ENCODE measurements around the gene RIPOR1.

Gene RIPOR1

GRCh38 chr16:67518676-67519075 lies 10.0 kb upstream of the RIPOR1 start:
- no peak for TF ChIP-seq CTCF (IDR thresholded peaks at IDR 0.05; ENCODE audit: extremely low read depth, missing control alignments)
- no peak for DNase-seq (ENCODE audit: low spot score)

DNA sequence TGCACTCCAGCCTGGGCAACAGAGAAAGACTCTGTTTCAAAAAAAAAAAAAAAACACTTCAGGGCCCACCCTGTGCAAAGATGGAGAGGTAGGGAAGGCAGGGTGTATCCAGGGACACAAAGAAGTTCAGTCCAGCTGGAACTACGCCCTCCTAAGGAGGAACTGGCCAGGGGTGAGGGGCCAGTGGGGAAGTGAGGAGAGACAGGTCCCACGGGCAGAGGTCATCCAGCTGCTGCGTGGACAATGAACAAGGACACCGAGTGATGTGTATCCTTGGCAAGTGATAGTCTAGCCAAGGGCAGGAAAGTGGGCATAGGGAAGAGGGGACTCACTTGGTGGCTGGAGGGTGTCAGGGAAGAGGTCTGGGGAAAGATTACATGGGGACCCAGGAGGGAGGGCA lies 9.4 kb upstream of the RIPOR1 start:
- TF ChIP-seq CTCF (IDR thresholded peaks at IDR 0.05; ENCODE audit: extremely low read depth, missing control alignments) = no peak
- DNase-seq (ENCODE audit: low spot score) = no peak

DNA sequence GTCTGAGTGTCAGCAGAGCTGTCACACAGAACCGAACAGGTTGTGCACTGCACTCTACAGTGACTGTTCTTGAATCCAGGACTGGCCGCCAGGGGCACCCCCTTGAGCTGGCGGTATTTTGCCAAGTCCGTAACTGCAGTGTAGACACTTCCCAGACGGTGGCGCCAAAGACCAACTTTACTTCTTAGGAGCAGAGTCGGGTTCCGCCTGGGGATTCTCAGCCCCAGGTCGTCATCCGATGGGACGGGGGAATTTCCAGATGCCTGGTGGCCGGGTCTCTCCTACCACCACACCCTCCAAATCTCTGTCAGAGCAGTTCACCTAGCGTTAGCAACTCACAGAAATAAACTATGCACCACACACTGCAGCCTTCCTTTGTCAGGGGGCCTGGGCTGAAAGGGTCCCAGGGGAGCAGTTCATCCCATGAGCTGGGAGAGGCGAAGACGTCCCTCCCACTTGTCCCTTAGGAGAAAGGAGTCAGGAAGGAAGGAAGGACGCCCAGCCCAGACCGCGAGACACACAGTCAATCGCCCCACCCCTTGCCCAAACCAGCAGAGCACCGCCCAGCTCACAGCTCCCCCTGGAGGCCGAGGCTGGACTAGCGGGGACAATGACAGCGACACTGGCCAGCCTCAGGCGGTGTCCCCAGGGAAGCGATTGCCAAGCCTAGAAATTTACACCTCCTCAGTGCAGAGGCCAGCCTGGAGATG lies 7.4 kb upstream of the RIPOR1 start:
- peak; percentile 91 for DNase-seq (ENCODE audit: low spot score)
- peak; percentile 98 for TF ChIP-seq CTCF (IDR thresholded peaks at IDR 0.05; ENCODE audit: extremely low read depth, missing control alignments)

- no peak for TF ChIP-seq CTCF (IDR thresholded peaks at IDR 0.05; ENCODE audit: extremely low read depth, missing control alignments)
- no peak for DNase-seq (ENCODE audit: low spot score)
These were observed 3.3 kb upstream of the RIPOR1 start for GRCh38 chr16:67525176-67525860.

DNA sequence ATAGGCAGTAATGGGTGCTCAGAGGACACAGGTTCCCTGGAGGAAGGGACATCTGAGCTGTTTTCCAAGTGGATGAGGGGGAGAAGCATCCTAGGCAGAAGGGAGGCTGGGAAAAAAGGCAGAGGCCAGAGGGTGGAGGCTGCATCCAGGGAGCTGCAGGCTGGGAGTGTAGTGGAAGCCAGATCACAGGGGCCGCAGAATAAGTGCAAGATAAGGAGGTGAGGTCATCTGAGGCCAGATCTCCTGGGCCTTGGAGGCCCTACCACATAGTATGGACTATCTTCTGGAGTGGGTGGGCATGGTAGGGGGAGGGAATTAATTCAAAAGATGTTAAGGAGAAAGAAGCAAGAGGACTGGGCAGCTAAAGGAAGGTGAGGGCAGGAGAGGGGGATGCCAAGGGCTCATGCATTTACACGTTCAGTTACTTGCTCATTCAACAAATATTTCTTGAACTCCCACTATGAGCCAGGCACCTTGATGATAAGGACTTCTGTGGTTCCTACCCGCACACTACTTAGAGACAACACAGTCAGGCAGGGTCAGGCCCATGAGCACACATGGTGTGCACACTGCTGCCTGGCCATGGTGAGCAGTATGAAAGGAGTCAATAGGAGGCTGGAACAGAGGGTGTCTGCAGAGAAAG lies 2.4 kb upstream of the RIPOR1 start:
- no peak for TF ChIP-seq CTCF (IDR thresholded peaks at IDR 0.05; ENCODE audit: extremely low read depth, missing control alignments)
- no peak for DNase-seq (ENCODE audit: low spot score)

GRCh38 chr16:67528870-67529581 lies 397 bp downstream of the RIPOR1 start:
- no peak for TF ChIP-seq CTCF (IDR thresholded peaks at IDR 0.05; ENCODE audit: extremely low read depth, missing control alignments)
- peak; percentile 64 for DNase-seq (ENCODE audit: low spot score)
